Panc1 (cell line): ENCODE measurements around the gene UNC93B1. TPM values are rescaled to one million over a fixed set of nuclear protein-coding genes. Genes with fewer than 3 reads are reported as not detected.
A peak's percentile ranks its signal among the peaks of the same experiment; 100 is the strongest.

Source experiments
- ATAC-seq: fragments of 200-7000 bp; cut with Tn5 transposase; 2 replicates; pipeline ENCODE4 v1.9.1; 2020; ENCODE audit warnings: mild to moderate bottlenecking, moderate library complexity
- BruUV-seq: library from RNA; stranded (reverse); fragments of 400-500 nt; replicated peaks from 2 replicates; lab custom pipeline; 2021; lab: Mats Ljungman, UMichigan
- CTCF ChIA-PET: fragments of 300-600 bp; sonication (Branson Sonifier 250); formaldehyde crosslinking; loops from one replicate; lab custom pipeline; 2022; ENCODE audit warnings: antibody characterized with exemption; lab: Charles Lee
- POLR2A ChIA-PET: fragments of 300-600 bp; sonication (Branson Sonifier 250); formaldehyde crosslinking; loops from one replicate; lab custom pipeline; 2022; ENCODE audit warnings: antibody characterized with exemption; lab: Charles Lee
- DNase-seq: peaks from one replicate; pipeline ENCODE4 v3.0.0-alpha.2; 2010; ENCODE audit warnings: low read depth, low spot score
- H3K27ac ChIP-seq: 2 replicates; pipeline ENCODE4 v1.5.1; 2011; ENCODE audit warnings: mild to moderate bottlenecking, low read length, inconsistent platforms
- H3K27me3 ChIP-seq: fragments of 200-500 bp; sonication (Bioruptor generic); 2 replicates; pipeline ENCODE4 v1.6.0; 2014; ENCODE audit warnings: low read length, inconsistent platforms; ENCODE audit not compliant: control insufficient read depth, insufficient read depth
- H3K36me3 ChIP-seq: fragments of 200-500 bp; sonication (Bioruptor generic); 2 replicates; pipeline ENCODE4 v1.5.1; 2014; ENCODE audit warnings: inconsistent platforms, mild to moderate bottlenecking, low read length, moderate library complexity; ENCODE audit not compliant: control insufficient read depth, insufficient read depth
- H3K4me1 ChIP-seq: 2 replicates; pipeline ENCODE4 v1.5.1; 2011; ENCODE audit warnings: inconsistent platforms, mild to moderate bottlenecking, low read length, moderate library complexity; ENCODE audit not compliant: control insufficient read depth, insufficient read depth
- H3K4me3 ChIP-seq, 2 experiments: 2 replicates each; pipeline ENCODE4 v1.5.1; 2011 to 2012; ENCODE audit warnings: low read depth in 2 of 2, low read length in 2 of 2, mild to moderate bottlenecking in 2 of 2, inconsistent platforms in 1 of 2, moderate library complexity in 1 of 2
- H3K9me3 ChIP-seq: fragments of 200-500 bp; sonication (Bioruptor generic); 2 replicates; pipeline ENCODE4 v1.5.1; 2014; ENCODE audit warnings: low read depth, mild to moderate bottlenecking, inconsistent platforms, low read length, moderate library complexity; ENCODE audit not compliant: control insufficient read depth, insufficient read depth
- POLR2AphosphoS5 ChIP-seq: IDR thresholded peaks from 2 replicates; pipeline ENCODE4 v1.6.1; 2012; ENCODE audit warnings: mild to moderate bottlenecking, low read depth, low read length, moderate library complexity
- SIN3A ChIP-seq: IDR thresholded peaks from 2 replicates; pipeline ENCODE4 v1.6.1; 2012; ENCODE audit warnings: low read depth, mild to moderate bottlenecking, low read length, moderate library complexity, borderline replicate concordance; ENCODE audit not compliant: insufficient read depth
- TCF7L2 ChIP-seq: IDR thresholded peaks from 2 replicates; pipeline ENCODE4 v1.6.1; 2011; ENCODE audit warnings: mild to moderate bottlenecking, low read depth, low read length, inconsistent platforms
- in situ Hi-C: cut with HindIII; loops from 2 replicates; pipeline ENCODE4 v1.10.0; 2016; ENCODE audit warnings: low sequenced_read_pairs, low pct_unique_long_range_greater_than_20kb
- intact Hi-C: fragments of 100-400 bp; cut with micrococcal nuclease; formaldehyde crosslinking; loops from one replicate; pipeline ENCODE4 v1.10.0; 2022; ENCODE audit not compliant: unreplicated experiment
- total RNA-seq: library from RNA; stranded (reverse); gene quantifications from one replicate; pipeline ENCODE4 v1.2.1, GENCODE V29; 2021; ENCODE audit not compliant: unreplicated experiment
- TF ChIP-seq, protein P1 (sequence below): fragments of 450-650 bp; IDR thresholded peaks from 2 replicates; pipeline ENCODE4 v1.5.1; 2017; ENCODE audit warnings: mild to moderate bottlenecking
- TF ChIP-seq, protein P2 (sequence below), 2 experiments: IDR thresholded peaks; 2 replicates each; pipeline ENCODE4 v1.6.1; 2011 to 2012; ENCODE audit warnings: low read depth in 2 of 2, control low read depth in 1 of 2, low read length in 1 of 2, mild to moderate bottlenecking in 1 of 2, moderate library complexity in 1 of 2; ENCODE audit not compliant: insufficient read depth in 1 of 2

Gene UNC93B1
- total RNA-seq, 1 experiment from 2014 or later, result 54.1 TPM

DNA sequence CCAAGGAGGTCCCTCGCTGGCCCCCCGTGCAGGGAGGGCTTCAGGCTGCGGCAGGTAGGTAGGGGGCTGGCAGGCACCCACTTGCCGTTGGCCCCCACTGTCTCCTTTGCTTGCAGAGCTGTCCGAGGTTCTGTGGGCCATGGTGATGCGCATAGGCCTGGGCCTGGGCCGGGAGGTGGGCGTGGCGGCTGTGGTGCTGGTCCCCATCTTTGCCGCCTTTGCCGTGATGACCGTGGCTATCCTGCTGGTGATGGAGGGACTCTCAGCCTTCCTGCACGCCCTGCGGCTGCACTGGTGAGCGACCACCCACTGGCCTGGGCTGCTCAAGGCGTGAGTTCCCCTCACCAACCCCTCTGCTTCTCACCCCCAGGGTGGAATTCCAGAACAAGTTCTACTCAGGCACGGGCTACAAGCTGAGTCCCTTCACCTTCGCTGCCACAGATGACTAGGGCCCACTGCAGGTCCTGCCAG lies 46.5 kb upstream of the UNC93B1 start:
- POLR2A ChIA-PET, result no interaction called here
- ATAC-seq (no peak), DNase-seq (no peak)
- no peaks in the 10 kb centered on the region for H3K9me3 ChIP-seq
- in situ Hi-C loops, result no loop called here
- H3K4me1 ChIP-seq, result no peaks in the 10 kb centered on the region; the same call in 1 of the 2 replicates
- no peaks in the 10 kb centered on the region for H3K36me3 ChIP-seq
- H3K27me3 ChIP-seq, result no peaks in the 10 kb centered on the region
- H3K4me3 ChIP-seq, result no peak overlapping the region
- intact Hi-C loops, result no loop called here
- no peak overlapping the region for H3K27ac ChIP-seq
- CTCF ChIA-PET, result interaction anchor here (0.6 kb wide), 1 partner anchor 423 kb away, joined by 3 read pairs; no protein-coding TSS in a partner anchor
- TF ChIP-seq, protein P1, sequence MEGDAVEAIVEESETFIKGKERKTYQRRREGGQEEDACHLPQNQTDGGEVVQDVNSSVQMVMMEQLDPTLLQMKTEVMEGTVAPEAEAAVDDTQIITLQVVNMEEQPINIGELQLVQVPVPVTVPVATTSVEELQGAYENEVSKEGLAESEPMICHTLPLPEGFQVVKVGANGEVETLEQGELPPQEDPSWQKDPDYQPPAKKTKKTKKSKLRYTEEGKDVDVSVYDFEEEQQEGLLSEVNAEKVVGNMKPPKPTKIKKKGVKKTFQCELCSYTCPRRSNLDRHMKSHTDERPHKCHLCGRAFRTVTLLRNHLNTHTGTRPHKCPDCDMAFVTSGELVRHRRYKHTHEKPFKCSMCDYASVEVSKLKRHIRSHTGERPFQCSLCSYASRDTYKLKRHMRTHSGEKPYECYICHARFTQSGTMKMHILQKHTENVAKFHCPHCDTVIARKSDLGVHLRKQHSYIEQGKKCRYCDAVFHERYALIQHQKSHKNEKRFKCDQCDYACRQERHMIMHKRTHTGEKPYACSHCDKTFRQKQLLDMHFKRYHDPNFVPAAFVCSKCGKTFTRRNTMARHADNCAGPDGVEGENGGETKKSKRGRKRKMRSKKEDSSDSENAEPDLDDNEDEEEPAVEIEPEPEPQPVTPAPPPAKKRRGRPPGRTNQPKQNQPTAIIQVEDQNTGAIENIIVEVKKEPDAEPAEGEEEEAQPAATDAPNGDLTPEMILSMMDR, result no peak
- TF ChIP-seq SIN3A, result no peak
- no peak for TF ChIP-seq POLR2AphosphoS5
- no peak for TF ChIP-seq TCF7L2
- TF ChIP-seq, protein P2, sequence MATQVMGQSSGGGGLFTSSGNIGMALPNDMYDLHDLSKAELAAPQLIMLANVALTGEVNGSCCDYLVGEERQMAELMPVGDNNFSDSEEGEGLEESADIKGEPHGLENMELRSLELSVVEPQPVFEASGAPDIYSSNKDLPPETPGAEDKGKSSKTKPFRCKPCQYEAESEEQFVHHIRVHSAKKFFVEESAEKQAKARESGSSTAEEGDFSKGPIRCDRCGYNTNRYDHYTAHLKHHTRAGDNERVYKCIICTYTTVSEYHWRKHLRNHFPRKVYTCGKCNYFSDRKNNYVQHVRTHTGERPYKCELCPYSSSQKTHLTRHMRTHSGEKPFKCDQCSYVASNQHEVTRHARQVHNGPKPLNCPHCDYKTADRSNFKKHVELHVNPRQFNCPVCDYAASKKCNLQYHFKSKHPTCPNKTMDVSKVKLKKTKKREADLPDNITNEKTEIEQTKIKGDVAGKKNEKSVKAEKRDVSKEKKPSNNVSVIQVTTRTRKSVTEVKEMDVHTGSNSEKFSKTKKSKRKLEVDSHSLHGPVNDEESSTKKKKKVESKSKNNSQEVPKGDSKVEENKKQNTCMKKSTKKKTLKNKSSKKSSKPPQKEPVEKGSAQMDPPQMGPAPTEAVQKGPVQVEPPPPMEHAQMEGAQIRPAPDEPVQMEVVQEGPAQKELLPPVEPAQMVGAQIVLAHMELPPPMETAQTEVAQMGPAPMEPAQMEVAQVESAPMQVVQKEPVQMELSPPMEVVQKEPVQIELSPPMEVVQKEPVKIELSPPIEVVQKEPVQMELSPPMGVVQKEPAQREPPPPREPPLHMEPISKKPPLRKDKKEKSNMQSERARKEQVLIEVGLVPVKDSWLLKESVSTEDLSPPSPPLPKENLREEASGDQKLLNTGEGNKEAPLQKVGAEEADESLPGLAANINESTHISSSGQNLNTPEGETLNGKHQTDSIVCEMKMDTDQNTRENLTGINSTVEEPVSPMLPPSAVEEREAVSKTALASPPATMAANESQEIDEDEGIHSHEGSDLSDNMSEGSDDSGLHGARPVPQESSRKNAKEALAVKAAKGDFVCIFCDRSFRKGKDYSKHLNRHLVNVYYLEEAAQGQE (IDR thresholded peaks at IDR 0.05; ENCODE audit: insufficient read depth in 1 of 2, low read depth in 2 of 2, low read length in 1 of 2), result no peak
- TSS peak; percentile 36 for BruUV-seq

DNA sequence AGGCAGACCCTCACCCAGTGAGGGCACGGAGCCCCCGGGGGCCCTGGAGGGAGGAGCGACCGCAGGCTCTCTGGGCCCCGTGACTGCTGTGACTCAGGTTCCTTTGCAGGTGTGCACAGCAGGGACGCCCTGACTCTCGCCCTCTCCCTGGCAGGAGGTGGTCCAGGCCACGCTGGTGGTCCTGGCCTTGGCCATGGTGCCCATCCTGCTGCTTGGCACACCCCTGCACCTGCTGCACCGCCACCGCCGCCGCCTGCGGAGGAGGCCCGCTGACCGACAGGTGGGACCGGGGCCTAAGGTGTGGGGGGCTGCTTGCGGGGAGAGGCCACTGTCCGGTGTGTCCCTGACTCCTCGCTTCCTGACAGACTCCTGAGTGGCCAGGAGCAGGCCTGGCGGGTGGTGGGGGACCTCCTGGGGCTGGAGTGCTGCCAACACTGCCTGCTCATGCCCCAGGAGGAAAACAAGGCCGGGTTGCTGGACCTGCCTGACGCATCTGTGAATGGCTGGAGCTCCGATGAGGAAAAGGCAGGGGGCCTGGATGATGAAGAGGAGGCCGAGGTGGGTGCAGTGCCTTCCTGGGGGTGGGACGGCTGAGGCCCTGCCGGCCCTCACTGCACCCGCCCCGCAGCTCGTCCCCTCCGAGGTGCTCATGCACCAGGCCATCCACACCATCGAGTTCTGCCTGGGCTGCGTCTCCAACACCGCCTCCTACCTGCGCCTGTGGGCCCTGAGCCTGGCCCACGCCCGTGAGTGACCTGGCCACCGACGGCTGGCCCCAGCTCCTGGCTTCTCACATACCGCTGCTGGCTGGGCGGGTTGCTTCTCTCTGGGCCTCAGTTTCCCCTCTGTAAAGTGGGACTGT lies 45.8 kb upstream of the UNC93B1 start:
- H3K4me3 ChIP-seq, result no peak overlapping the region
- DNase-seq, result no peak
- H3K4me1 ChIP-seq, result no peaks in the 10 kb centered on the region; the same call in 1 of the 2 replicates
- in situ Hi-C loops, result no loop called here
- TF ChIP-seq, protein P1, result no peak
- TF ChIP-seq TCF7L2 (no peak), POLR2AphosphoS5 (no peak), SIN3A (no peak)
- TF ChIP-seq, protein P2 (IDR thresholded peaks at IDR 0.05; ENCODE audit: insufficient read depth in 1 of 2, low read depth in 2 of 2, low read length in 1 of 2), result no peak
- H3K36me3 ChIP-seq, result no peaks in the 10 kb centered on the region
- no peaks in the 10 kb centered on the region for H3K27me3 ChIP-seq
- H3K27ac ChIP-seq, result no peak overlapping the region
- BruUV-seq, result no TSS peak
- intact Hi-C loops, result no loop called here
- no peak for ATAC-seq
- CTCF ChIA-PET, result no interaction called here
- H3K9me3 ChIP-seq, result no peaks in the 10 kb centered on the region
- POLR2A ChIA-PET, result no interaction called here
